HG02938 (cell line): ENCODE measurements around the gene SPATA21.
"Not testable (repeated sequence)": the region's sequence is repeated elsewhere in the genome, so short reads cannot be mapped to it uniquely, and the experiment has no call there.

Experiments
- ATAC-seq: cut with Tn5 transposase; IDR thresholded peaks from one replicate; pipeline ENCODE4 v1.9.1; 2021; ENCODE audit warnings: mild to moderate bottlenecking, moderate library complexity; ENCODE audit not compliant: unreplicated experiment

The SPATA21 gene

GRCh38 chr1:16386454-16387113 is 50.6 kb downstream of the SPATA21 start:
- ATAC-seq, result no peak

DNA sequence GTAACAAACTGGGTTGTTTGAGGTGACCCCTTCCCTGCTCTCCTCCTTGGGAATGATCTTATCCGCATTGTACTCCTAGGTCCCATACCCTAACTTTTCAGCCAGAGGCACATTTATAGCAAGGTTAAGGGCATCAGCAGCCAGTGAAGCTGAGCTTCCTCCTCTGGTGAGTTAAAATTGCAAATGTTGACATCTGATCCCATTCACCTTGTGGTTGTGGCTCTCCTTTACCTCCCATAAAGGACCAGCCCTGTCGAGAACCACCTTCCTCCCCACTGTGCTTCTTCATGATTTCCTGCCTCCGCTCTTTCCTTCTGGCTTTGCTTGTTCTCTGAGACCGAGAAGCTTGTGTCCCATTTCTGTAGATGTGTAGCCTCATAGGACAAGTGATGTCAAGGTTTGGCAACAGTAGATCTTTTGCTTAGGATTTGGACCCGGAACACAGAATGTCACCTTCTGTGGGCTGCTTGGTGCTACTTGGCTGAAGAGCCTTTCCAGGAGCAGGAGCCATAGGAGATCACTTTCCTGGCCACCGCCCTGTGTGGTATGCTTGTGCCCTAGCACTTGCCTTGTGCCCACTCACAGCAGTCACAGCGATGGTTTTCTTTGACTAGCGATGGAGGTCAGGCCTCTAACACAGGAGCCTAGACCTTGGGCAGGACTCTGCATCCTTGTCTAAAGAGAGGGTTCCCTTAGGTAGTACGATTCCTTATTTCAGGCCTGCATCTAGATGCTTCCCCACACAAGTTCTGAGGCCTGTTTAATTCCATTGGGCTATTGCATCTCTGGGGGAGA is 51.4 kb downstream of the SPATA21 start:
- no peak for ATAC-seq

DNA sequence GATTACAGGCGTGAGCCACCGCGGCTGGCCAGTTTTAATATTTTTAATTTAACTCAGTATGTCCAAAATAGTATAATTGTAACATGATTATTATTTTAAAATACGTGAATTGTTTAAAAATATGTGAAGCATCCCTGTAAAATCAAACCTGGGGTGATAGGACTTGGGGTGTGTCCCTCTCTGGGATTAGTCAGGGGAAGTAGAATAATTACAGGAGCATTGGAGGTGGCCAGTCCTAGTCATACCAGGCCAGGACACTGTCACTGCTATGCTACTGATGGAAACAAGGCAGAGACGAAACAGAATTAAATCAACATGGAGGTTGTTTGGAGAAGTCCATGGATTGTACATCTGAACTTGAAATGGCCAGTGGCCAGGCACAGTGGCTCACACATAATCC is 53.3 kb downstream of the SPATA21 start:
- no peak for ATAC-seq

DNA sequence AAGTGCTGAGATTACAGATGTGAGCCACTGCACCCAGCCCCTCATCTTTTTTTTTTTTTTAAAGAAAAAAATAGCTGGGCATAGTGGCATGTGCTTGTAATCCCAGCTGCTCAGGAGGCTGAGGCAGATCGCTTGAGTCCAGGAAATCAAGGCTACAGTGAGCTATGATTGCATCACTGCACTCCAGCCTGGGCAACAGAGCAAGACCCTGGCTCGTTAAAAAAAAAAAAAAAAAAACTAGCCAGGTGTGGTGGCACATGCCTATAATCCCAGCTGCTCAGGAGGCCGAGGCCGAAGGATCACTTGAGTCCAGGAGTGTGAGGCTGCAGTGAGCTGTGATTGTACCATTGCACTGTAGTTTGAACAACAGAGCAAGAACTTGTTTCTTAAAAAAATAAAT is 56.4 kb downstream of the SPATA21 start:
- no peak for ATAC-seq

DNA sequence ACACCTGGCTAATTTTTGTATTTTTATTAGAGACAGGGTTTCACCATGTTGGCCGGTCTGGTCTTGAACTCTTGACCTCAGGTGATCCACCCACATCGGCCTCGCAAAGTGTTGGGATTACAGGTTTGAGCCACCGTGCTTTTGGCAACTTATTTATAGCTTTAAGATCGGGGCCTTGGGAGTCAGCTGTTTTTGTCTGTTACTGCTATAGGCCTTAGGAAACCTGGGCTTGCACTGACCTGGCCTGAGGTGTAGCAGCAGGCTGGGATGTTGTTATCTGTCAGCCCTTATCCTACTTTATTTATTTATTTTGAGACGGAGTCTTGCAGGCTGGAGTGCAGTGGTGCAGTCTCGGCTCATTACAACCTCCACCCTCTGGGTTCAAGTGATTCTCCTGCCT is 58.8 kb downstream of the SPATA21 start:
- no peak for ATAC-seq

GRCh38 chr1:16376971-16377370 is 60.3 kb downstream of the SPATA21 start:
- no peak for ATAC-seq

- ATAC-seq, result no peak
These were observed 61.5 kb downstream of the SPATA21 start for GRCh38 chr1:16375521-16376340.

- no peak for ATAC-seq
These were observed 63.0 kb downstream of the SPATA21 start for GRCh38 chr1:16374266-16374665.

DNA sequence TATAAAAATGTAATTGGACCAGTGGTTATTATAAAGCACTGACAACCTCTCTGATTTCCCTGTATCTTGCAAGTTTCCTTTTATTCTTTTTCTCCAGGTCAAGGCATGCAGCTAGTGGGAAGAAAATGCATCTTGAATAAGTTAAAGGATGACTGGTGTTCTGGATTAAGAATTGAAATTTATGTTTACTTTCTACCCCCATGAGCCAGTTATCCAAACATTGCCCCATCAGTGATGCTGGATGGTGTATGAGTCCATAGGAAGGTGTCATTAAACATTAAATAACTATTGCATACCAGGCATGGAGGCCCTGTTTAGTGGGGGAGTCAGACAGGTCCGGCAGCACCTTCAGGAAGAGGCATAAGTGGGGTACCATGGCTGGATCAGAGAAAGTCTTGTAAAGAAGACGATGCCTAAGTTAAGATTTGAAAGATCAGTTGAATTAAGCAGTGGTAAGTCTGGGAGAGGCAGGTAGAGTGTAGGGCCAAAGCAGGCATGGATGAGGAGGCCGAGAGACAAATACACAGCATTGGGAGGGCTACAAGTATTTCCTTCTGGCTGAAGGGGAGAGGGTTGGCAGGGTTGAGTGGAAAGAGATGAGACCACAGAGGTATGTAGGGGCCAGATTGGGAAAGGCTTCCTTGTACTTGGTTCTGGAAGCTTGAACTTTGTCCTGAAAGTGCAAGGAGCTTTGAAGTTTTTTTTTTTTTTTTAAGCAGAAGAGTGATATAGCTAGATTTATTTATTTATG is 64.5 kb downstream of the SPATA21 start:
- ATAC-seq, result no peak

- no peak for ATAC-seq
These were observed 65.5 kb downstream of the SPATA21 start for GRCh38 chr1:16371725-16372124.

GRCh38 chr1:16369821-16370220 is 67.4 kb downstream of the SPATA21 start:
- ATAC-seq, result no peak

DNA sequence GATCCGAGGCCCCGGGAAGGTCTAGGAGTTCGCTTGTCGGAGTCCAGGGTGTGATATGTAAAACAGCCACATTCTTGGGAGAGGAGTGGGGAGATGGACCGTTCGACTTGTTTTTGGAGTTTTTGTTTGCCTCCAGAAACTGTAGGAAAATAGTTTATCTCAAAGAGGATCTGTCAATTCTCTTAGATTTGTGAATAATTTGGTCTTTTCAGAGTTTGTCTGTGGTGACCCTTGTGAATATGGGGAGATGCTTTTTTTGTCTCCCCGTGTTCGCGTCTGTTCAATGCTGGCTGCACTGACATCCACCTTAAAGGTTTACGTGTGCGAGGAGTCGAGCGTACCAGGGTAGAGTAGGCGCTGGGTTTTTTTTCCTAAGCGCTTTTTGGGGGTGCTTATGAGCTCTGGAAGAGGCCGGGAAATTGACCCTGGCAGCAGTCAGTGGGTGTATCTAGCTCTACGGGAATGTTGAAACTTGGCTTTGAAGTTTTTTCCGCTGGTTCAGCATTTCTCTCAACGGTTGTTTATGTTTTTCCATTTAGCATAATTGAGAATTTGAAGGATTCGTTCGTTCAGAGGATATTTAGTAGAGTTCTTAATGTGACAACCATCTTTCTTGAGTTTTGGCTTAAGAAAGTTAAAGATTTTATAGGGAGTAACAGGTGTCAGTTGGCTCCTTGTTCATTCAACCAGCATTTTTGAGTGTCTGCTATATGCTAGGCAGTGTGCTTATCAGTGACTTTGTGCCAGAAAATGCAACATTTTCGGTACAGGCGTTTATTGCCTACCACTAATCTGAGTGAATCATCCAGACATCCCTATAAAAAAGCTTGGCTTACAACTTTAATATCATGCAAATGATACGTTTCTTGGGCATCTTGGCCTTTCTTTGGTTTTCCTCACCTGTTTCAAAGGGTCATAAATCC is 69.0 kb downstream of the SPATA21 start:
- no peak for ATAC-seq

DNA sequence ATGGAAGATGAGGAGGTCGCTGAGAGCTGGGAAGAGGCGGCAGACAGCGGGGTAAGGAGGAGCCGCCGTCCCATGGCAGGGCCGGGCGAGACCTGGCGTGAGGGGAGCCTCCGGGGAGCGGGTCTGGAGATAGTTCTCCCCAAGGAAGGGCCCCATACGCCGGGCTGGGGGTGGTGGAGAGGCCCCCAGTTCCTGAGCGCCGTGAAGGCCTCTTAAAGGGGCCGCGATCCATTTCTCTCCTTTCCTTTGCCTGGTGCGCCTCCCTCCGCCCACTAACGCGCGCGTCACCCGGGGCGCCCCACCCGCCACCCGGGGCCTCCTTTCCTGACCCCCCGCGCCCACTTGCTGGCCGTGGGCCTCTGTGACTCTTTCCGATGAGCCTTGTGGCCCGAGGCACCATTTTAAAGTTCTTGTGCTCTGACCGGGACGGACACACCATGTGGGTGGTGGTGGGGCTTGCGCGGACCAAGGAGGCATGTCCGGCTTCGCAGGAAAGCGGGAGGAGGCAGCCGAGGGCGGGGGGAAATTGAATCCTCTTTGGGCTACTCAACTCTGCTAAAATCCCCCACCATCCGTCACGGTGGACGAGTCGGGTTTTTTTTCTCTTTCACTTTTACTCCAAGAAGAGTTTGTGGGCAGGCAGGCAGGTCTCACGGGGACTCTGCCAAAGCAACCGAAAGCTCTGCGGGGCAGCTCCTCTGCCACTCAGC is 69.8 kb downstream of the SPATA21 start:
- peak; percentile 60 for ATAC-seq

GRCh38 chr1:16366722-16367257 is 70.4 kb downstream of the SPATA21 start, which contains the start of gene SZRD1:
TSS of gene SZRD1 (plus strand) at chr1:16367242. CDS start at chr1:16367258, 16 bp downstream.
- ATAC-seq, result peak; percentile 73

- ATAC-seq, result not testable (repeated sequence)
These were observed 72.1 kb downstream of the SPATA21 start for GRCh38 chr1:16365146-16365498.

DNA sequence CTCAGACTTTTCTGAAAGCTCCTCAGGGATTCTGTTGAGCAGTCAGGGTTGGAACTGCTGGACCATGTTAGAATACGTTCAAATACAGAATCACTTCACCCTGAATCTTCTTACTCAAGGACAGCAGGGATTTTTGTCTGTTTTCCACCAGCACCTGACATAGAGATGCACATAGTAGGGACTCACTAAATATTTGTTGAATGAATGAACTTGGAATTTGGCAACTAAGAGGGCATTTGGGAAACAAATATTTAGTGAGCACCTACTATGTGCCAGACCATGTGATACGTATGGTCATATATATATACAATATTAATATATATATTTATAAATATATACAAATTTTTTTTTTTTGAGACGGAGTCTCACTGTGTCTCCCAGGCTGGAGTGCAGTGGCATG is 80.4 kb downstream of the SPATA21 start:
- no peak for ATAC-seq

GRCh38 chr1:16354619-16355018 is 82.6 kb downstream of the SPATA21 start:
- ATAC-seq, result no peak

GRCh38 chr1:16352842-16353535 is 84.2 kb downstream of the SPATA21 start:
- ATAC-seq, result no peak
